Measurements from ENCODE around the gene CD33. TPM values are rescaled to one million over a fixed set of nuclear protein-coding genes. Genes with fewer than 3 reads are reported as not detected.

CD33 gene
- total RNA-seq, 1 donor from 2014 or later = not detected

GRCh38 chr19:51220996-51221395 lies 3.9 kb upstream of the CD33 start:
- no peak for DNase-seq (ENCODE audit: low spot score, unreplicated experiment)
- Mint-ChIP-seq H3K27ac (no peak overlapping the region), H3K4me1 (ENCODE audit: low read depth) (no peaks in the 10 kb centered on the region), H3K4me3 (ENCODE audit: low read depth) (no peak overlapping the region), H3K9me3 (ENCODE audit: low read depth) (no peaks in the 10 kb centered on the region), H3K27me3 (peaks cover 2% of the 10 kb centered on the region), H3K36me3 (ENCODE audit: insufficient read depth) (no peaks in the 10 kb centered on the region)
- no peak for TF ChIP-seq CTCF (IDR thresholded peaks at IDR 0.05; ENCODE audit: unreplicated experiment)

- no peak for TF ChIP-seq CTCF (IDR thresholded peaks at IDR 0.05; ENCODE audit: unreplicated experiment)
- no peak for DNase-seq (ENCODE audit: low spot score, unreplicated experiment)
- H3K27me3 Mint-ChIP-seq = peaks cover 2% of the 10 kb centered on the region
- no peaks in the 10 kb centered on the region for H3K36me3 Mint-ChIP-seq (ENCODE audit: insufficient read depth)
- no peak overlapping the region for H3K27ac Mint-ChIP-seq
- no peak overlapping the region for H3K4me3 Mint-ChIP-seq (ENCODE audit: low read depth)
- no peaks in the 10 kb centered on the region for H3K4me1 Mint-ChIP-seq (ENCODE audit: low read depth)
- H3K9me3 Mint-ChIP-seq (ENCODE audit: low read depth) = no peaks in the 10 kb centered on the region
Measured at GRCh38 chr19:51224163-51224641, 678 bp upstream of the CD33 start.

- DNase-seq (ENCODE audit: low spot score, unreplicated experiment) = no peak
- Mint-ChIP-seq H3K27ac (no peak overlapping the region), H3K27me3 (peaks cover 4% of the 10 kb centered on the region), H3K36me3 (ENCODE audit: insufficient read depth) (no peaks in the 10 kb centered on the region), H3K4me3 (ENCODE audit: low read depth) (no peak overlapping the region), H3K4me1 (ENCODE audit: low read depth) (no peaks in the 10 kb centered on the region), H3K9me3 (ENCODE audit: low read depth) (no peaks in the 10 kb centered on the region)
- no peak for TF ChIP-seq CTCF (IDR thresholded peaks at IDR 0.05; ENCODE audit: unreplicated experiment)
Measured at GRCh38 chr19:51226067-51226466, 1.2 kb downstream of the CD33 start.

DNA sequence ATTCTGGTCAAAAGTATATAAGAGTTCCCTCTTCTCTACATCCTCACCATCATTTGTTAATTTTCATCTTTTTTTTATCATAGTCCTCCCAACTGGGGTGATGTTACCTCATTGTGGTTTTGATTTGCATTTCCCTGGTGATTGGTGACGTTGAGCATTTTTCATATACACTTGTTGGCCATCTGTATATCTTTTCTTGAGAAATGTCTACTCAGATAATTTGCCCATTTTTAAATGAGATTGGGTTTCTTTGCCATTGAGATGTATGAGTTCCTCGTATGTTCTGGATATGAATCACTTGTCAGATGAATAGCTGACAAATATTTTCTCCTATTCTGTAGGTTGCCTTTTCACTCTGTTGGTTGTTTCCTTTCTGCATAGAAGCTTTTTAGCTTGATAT lies 2.4 kb downstream of the CD33 start:
- Mint-ChIP-seq H3K36me3 (ENCODE audit: insufficient read depth) (no peaks in the 10 kb centered on the region), H3K9me3 (ENCODE audit: low read depth) (no peaks in the 10 kb centered on the region), H3K27ac (no peak overlapping the region), H3K4me3 (ENCODE audit: low read depth) (no peak overlapping the region), H3K27me3 (peaks cover 4% of the 10 kb centered on the region), H3K4me1 (ENCODE audit: low read depth) (no peaks in the 10 kb centered on the region)
- no peak for TF ChIP-seq CTCF (IDR thresholded peaks at IDR 0.05; ENCODE audit: unreplicated experiment)
- no peak for DNase-seq (ENCODE audit: low spot score, unreplicated experiment)

GRCh38 chr19:51227966-51228365 lies 3.1 kb downstream of the CD33 start:
- Mint-ChIP-seq H3K36me3 (ENCODE audit: insufficient read depth) (no peaks in the 10 kb centered on the region), H3K4me1 (ENCODE audit: low read depth) (no peaks in the 10 kb centered on the region), H3K9me3 (ENCODE audit: low read depth) (no peaks in the 10 kb centered on the region), H3K4me3 (ENCODE audit: low read depth) (no peak overlapping the region), H3K27ac (no peak overlapping the region), H3K27me3 (peaks cover 4% of the 10 kb centered on the region)
- TF ChIP-seq CTCF (IDR thresholded peaks at IDR 0.05; ENCODE audit: unreplicated experiment) = no peak
- no peak for DNase-seq (ENCODE audit: low spot score, unreplicated experiment)

All from progenitor cell of endocrine pancreas (in vitro differentiated cells).